H1 (cell line): ENCODE data around the gene FCMR.

Experiments used
- POLR2A ChIP-seq, 2 experiments: IDR thresholded peaks; 1 replicate in 1 of 2; 2 replicates in 1 of 2; pipeline ENCODE4 v1.6.1; 2011; ENCODE audit warnings: low read depth in 2 of 2, low read length in 2 of 2, mild to moderate bottlenecking in 2 of 2; ENCODE audit errors: control extremely low read depth in 1 of 2
- TBP ChIP-seq: IDR thresholded peaks from 2 replicates; pipeline ENCODE4 v1.6.1; 2011; ENCODE audit warnings: low read depth, low read length, improper control_type of control experiment

- TF ChIP-seq TBP (no peak), POLR2A (IDR thresholded peaks at IDR 0.05; ENCODE audit: control extremely low read depth in 1 of 2, low read depth in 2 of 2, low read length in 2 of 2) (no peak)
These were observed 5.6 kb downstream of the FCMR start for GRCh38 chr1:206916000-206916709.
